SK-N-SH treated with all-trans-retinoic acid at 6 μM for 48 hours (cell line): Measurements from ENCODE around the gene ELF5.

Source experiments
- TCF4 ChIP-seq: fragments of 250-450 bp; sonication (Bioruptor Pico); IDR thresholded peaks from 2 replicates; pipeline ENCODE4 v1.8.0; 2021; ENCODE audit warnings: mild to moderate bottlenecking, moderate library complexity, borderline replicate concordance
- ZFP30 ChIP-seq: fragments of 450-650 bp; formaldehyde crosslinking; IDR thresholded peaks from 2 replicates; pipeline ENCODE4 v1.5.0; 2022; ENCODE audit warnings: mild to moderate bottlenecking, moderate library complexity

GRCh38 chr11:34560511-34560910, 46.9 kb upstream of the ELF5 start:
- no peak for TF ChIP-seq TCF4 (CRISPR knock-in tag)
- TF ChIP-seq ZFP30 (CRISPR knock-in tag): no peak
